ENCODE results near the gene HSBP1L1.

Gene HSBP1L1

DNA sequence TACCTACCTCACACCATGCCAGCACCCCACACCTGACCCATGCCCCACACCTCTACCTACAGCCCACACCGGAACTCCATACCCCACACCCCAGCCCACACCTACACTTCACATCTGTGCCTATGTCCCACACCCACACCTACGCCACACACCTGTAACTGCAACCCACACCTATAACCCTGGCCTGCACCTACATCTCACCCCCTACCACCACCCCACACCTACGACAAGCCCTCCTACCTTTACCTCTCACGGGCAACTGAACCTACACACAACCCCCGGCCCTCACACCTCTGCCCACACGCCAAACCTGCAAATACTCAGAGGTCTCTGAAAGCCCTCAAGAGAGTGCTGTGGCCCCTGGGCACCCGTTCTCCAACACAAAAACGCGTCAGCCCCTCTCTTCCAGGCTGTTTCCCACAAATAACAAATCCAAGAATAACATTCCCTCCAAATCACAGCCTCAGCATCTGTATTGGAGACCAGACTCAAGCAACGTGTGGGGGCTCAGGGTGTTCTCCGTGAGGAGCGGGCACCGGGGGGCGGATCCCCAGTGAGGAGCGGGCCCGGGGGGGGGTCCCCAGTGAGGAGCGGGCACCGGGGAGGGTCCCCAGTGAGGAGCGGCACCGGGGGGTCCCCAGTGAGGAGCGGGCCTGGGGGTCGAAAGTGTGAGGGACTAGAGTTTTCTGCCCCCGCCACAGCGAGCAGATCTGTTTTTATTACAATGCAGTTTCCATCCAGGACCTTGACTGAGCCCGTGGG lies 46.4 kb upstream of the HSBP1L1 start:
- H3K4me3 ChIP-seq (ENCODE audit: low read depth, low read length), result no peak overlapping the region
- no peaks in the 10 kb centered on the region for H3K27me3 ChIP-seq (ENCODE audit: insufficient read depth, low read depth, severe bottlenecking)
- TF ChIP-seq, protein P1, sequence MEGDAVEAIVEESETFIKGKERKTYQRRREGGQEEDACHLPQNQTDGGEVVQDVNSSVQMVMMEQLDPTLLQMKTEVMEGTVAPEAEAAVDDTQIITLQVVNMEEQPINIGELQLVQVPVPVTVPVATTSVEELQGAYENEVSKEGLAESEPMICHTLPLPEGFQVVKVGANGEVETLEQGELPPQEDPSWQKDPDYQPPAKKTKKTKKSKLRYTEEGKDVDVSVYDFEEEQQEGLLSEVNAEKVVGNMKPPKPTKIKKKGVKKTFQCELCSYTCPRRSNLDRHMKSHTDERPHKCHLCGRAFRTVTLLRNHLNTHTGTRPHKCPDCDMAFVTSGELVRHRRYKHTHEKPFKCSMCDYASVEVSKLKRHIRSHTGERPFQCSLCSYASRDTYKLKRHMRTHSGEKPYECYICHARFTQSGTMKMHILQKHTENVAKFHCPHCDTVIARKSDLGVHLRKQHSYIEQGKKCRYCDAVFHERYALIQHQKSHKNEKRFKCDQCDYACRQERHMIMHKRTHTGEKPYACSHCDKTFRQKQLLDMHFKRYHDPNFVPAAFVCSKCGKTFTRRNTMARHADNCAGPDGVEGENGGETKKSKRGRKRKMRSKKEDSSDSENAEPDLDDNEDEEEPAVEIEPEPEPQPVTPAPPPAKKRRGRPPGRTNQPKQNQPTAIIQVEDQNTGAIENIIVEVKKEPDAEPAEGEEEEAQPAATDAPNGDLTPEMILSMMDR (IDR thresholded peaks at IDR 0.05; ENCODE audit: low read depth, low read length), result no peak
- H3K27ac ChIP-seq, result no peak overlapping the region
- H3K9me3 ChIP-seq (ENCODE audit: severe bottlenecking), result peaks cover 6% of the 10 kb centered on the region
- peak; percentile 8 for DNase-seq
- H3K36me3 ChIP-seq, result peaks cover 59% of the 10 kb centered on the region

DNA sequence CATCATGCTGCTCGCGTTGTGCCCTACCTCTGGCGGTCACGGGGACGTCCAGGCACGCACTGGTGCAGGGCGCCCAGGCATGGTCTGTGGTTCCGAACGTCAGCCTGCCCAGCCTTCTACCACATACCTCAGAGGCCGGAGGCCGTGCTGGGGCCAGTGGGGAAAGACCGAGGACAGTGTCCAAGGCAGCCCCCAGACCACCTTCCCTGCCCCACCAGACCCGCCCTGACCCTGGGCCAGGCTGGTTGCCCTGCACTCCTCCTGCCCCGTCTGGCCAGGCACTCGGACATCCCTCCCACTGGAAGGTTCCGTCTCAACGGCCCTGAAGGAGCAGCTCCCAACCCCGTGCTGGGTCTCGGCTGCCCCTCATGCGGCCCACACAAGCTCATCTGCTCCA lies 45.8 kb upstream of the HSBP1L1 start:
- H3K27me3 ChIP-seq (ENCODE audit: insufficient read depth, low read depth, severe bottlenecking), result no peaks in the 10 kb centered on the region
- H3K9me3 ChIP-seq (ENCODE audit: severe bottlenecking), result peaks cover 6% of the 10 kb centered on the region
- TF ChIP-seq, protein P1 (IDR thresholded peaks at IDR 0.05; ENCODE audit: low read depth, low read length), result no peak
- no peak overlapping the region for H3K4me3 ChIP-seq (ENCODE audit: low read depth, low read length)
- DNase-seq, result peak; percentile 5
- H3K36me3 ChIP-seq, result peaks cover 59% of the 10 kb centered on the region
- no peak overlapping the region for H3K27ac ChIP-seq

DNA sequence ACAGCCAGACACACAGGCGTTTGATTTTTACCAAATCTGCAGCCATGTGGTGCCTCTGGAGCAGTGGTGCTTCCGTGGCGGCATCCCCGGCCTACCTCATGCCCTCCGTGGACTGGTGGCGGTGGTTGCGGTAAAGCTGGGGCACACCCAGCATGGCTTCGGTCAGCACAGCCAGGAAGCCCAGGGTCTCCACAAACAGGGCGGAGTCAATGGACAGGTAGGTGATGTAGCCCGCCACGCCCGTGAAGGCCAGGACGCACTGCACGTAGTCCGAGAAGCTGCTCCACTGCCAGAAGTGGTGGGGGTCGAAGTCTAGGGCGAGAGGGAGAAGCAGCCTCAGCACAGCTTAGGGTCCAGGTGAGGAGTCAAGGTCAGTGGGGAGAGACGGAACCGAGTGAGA lies 45.4 kb upstream of the HSBP1L1 start:
- DNase-seq, result peak; percentile 12
- peaks cover 59% of the 10 kb centered on the region for H3K36me3 ChIP-seq
- H3K4me3 ChIP-seq (ENCODE audit: low read depth, low read length), result no peak overlapping the region
- peaks cover 6% of the 10 kb centered on the region for H3K9me3 ChIP-seq (ENCODE audit: severe bottlenecking)
- H3K27me3 ChIP-seq (ENCODE audit: insufficient read depth, low read depth, severe bottlenecking), result no peaks in the 10 kb centered on the region
- TF ChIP-seq, protein P1 (IDR thresholded peaks at IDR 0.05; ENCODE audit: low read depth, low read length), result no peak
- H3K27ac ChIP-seq, result no peak overlapping the region

DNA sequence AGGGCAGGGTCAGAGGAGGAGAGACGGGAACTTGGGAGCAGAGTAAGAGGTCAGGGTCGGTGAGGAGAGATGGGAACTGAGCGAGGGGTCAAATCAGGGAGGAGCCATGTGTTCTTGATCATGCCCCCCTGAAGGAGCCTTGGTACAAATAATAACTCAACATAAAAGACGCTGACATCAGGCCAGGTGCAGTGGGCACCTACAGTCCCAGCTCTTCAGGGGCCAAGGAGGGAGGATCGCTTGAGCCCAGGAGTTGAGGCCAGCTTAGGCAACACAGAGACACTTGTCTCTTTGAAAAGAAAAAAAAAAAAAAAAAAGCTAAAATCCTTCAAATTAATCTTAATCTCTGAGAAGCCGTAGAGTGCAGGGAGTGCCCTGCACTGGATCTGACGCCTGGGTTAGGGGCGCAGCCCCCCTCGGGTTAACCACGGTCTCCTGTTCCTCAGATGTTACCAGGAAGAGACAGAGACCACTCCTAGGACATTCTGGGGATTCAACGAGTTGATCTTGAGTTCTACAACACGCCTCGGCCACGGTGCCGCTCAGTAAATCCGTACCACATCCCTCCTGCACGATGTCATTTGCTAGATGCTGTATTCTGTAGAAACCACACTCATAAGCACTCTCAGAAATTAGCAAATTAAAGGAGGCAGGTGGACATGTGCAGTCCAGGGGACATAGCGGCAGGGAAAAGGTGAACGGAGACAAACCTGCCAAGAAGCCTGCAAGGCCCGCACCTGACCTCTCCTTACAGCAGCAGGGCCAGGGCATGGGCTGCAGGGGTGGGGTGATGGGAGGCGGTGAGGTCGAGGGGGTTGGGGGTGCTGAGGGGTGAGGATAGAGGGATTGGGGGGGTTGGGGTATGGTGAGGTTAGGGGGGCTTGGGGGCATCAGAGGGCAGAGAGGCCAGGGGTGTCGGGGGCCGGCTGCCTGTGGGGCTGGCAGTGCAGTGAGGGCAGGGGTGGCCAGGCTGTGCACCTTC lies 42.2 kb upstream of the HSBP1L1 start:
- H3K27ac ChIP-seq, result no peak overlapping the region
- DNase-seq, result peak; percentile 5
- no peaks in the 10 kb centered on the region for H3K27me3 ChIP-seq (ENCODE audit: insufficient read depth, low read depth, severe bottlenecking)
- H3K36me3 ChIP-seq, result peaks cover 44% of the 10 kb centered on the region
- no peak overlapping the region for H3K4me3 ChIP-seq (ENCODE audit: low read depth, low read length)
- TF ChIP-seq, protein P1 (IDR thresholded peaks at IDR 0.05; ENCODE audit: low read depth, low read length), result no peak
- H3K9me3 ChIP-seq (ENCODE audit: severe bottlenecking), result peaks cover under 1% of the 10 kb centered on the region

DNA sequence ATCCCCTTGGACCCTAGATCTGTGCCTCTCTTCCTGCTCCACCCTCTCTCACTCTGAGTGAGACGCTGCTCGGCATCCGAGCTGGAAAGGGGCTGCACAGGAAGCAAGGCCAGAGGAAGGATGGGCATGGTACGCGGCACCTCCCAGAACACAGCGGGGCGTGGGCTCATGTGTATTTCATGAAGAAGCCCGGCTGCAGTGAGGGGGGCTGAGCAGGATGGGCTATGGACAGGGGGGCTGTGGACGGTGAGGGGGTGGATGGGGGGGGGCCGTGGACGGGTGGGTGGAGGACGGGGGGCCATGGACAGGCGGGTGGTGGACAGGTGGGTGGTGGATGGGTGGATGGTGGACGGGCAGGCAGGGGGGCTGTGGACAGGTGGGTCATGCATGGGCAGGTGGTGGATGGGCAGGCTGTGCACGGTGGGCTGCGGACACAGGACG lies 41.5 kb upstream of the HSBP1L1 start:
- Histone ChIP-seq H3K36me3 (peaks cover 37% of the 10 kb centered on the region), H3K4me3 (ENCODE audit: low read depth, low read length) (no peak overlapping the region), H3K27ac (no peak overlapping the region), H3K9me3 (ENCODE audit: severe bottlenecking) (no peaks in the 10 kb centered on the region), H3K27me3 (ENCODE audit: insufficient read depth, low read depth, severe bottlenecking) (no peaks in the 10 kb centered on the region)
- peak; percentile 10 for DNase-seq
- TF ChIP-seq, protein P1 (IDR thresholded peaks at IDR 0.05; ENCODE audit: low read depth, low read length), result no peak
